GM21515 (cell line): ENCODE measurements around the gene HOXB9.

Experiments
- ATAC-seq: cut with Tn5 transposase; IDR thresholded peaks from one replicate; pipeline ENCODE4 v1.9.1; 2021; ENCODE audit not compliant: unreplicated experiment

Gene HOXB9

GRCh38 chr17:48625495-48626244 is 488 bp downstream of the HOXB9 start:
- no peak for ATAC-seq

GRCh38 chr17:48624544-48625494 is 1.3 kb downstream of the HOXB9 start:
- no peak for ATAC-seq

- ATAC-seq, result no peak
Observed at GRCh38 chr17:48624118-48624517, 2.0 kb downstream of the HOXB9 start.

- ATAC-seq, result no peak
Observed at GRCh38 chr17:48623583-48623982, 2.6 kb downstream of the HOXB9 start.

- no peak for ATAC-seq
Observed at GRCh38 chr17:48622857-48623256, 3.3 kb downstream of the HOXB9 start.

GRCh38 chr17:48621410-48622392 is 4.5 kb downstream of the HOXB9 start:
- ATAC-seq, result no peak

- ATAC-seq, result no peak
Observed at GRCh38 chr17:48620461-48621139, 5.6 kb downstream of the HOXB9 start.

- no peak for ATAC-seq
Observed at GRCh38 chr17:48619826-48620449, 6.2 kb downstream of the HOXB9 start.

- no peak for ATAC-seq
Observed at GRCh38 chr17:48618256-48618896, 7.8 kb downstream of the HOXB9 start.

- ATAC-seq, result no peak
Observed at GRCh38 chr17:48617471-48618255, 8.5 kb downstream of the HOXB9 start.

- ATAC-seq, result no peak
Observed at GRCh38 chr17:48616717-48617470, 9.3 kb downstream of the HOXB9 start.

GRCh38 chr17:48615963-48616716 is 10.0 kb downstream of the HOXB9 start:
- no peak for ATAC-seq

- ATAC-seq, result no peak
Observed at GRCh38 chr17:48615047-48615962, 10.9 kb downstream of the HOXB9 start, which contains the start of gene HOXB8. TSS of gene HOXB8 (minus strand) at chr17:48615292. CDS start at chr17:48614704, 588 bp downstream.

GRCh38 chr17:48613862-48614694 is 12.1 kb downstream of the HOXB9 start:
- no peak for ATAC-seq
